SK-N-SH (cell line): Measurements from ENCODE around the gene EHBP1L1. TPM values are rescaled to one million over a fixed set of nuclear protein-coding genes. Genes with fewer than 3 reads are reported as not detected.

ENCODE experiments used
- CHD2 ChIP-seq: fragments of 150-350 bp; IDR thresholded peaks from 2 replicates; pipeline ENCODE4 v1.6.1; 2018; ENCODE audit warnings: low read length; ENCODE audit not compliant: partially characterized antibody
- FOSL2 ChIP-seq: IDR thresholded peaks from 2 replicates; pipeline ENCODE4 v1.4.0; 2012; ENCODE audit warnings: low read depth, mild to moderate bottlenecking, moderate library complexity, borderline replicate concordance
- GABPA ChIP-seq: IDR thresholded peaks from 2 replicates; pipeline ENCODE4 v1.4.0; 2012; ENCODE audit warnings: low read depth, mild to moderate bottlenecking
- JUND ChIP-seq: IDR thresholded peaks from 2 replicates; pipeline ENCODE4 v1.4.0; 2012
- MXI1 ChIP-seq: IDR thresholded peaks from 2 replicates; pipeline ENCODE4 v1.6.1; 2012; ENCODE audit warnings: mild to moderate bottlenecking, low read depth, low read length, improper control_type of control experiment
- NFIC ChIP-seq: IDR thresholded peaks from 2 replicates; pipeline ENCODE4 v1.4.0; 2012; ENCODE audit warnings: borderline replicate concordance
- NRF1 ChIP-seq: IDR thresholded peaks from 2 replicates; pipeline ENCODE4 v1.6.1; 2012; ENCODE audit warnings: low read depth, mild to moderate bottlenecking, low read length
- POLR2AphosphoS5 ChIP-seq: IDR thresholded peaks from 2 replicates; pipeline ENCODE4 v1.6.1; 2012; ENCODE audit warnings: low read depth, low read length
- RAD21 ChIP-seq: IDR thresholded peaks from 2 replicates; pipeline ENCODE4 v1.6.1; 2012; ENCODE audit warnings: mild to moderate bottlenecking, low read length
- RCOR1 ChIP-seq: fragments of 150-350 bp; IDR thresholded peaks from 2 replicates; pipeline ENCODE4 v1.6.1; 2017; ENCODE audit warnings: antibody characterized with exemption, low read length
- RFX5 ChIP-seq: IDR thresholded peaks from 2 replicates; pipeline ENCODE4 v1.6.1; 2012; ENCODE audit warnings: mild to moderate bottlenecking, improper control_type of control experiment, low read length
- SIN3A ChIP-seq: IDR thresholded peaks from 2 replicates; pipeline ENCODE4 v1.6.1; 2012; ENCODE audit warnings: low read depth, mild to moderate bottlenecking, low read length, moderate library complexity, borderline replicate concordance
- TEAD4 ChIP-seq: IDR thresholded peaks from 2 replicates; pipeline ENCODE4 v1.4.0; 2012; ENCODE audit warnings: mild to moderate bottlenecking, borderline replicate concordance; ENCODE audit not compliant: insufficient read depth
- YY1 ChIP-seq: IDR thresholded peaks from 2 replicates; pipeline ENCODE4 v1.4.0; 2012; ENCODE audit warnings: low read depth, mild to moderate bottlenecking
- polyA plus RNA-seq, 3 experiments: library from polyadenylated mRNA; depleted of rRNA; stranded (reverse); fragments of >200 nt; gene quantifications; 2 replicates each; pipeline ENCODE4 v1.2.3, GENCODE V29; 2012
- TF ChIP-seq, protein P1 (sequence below): IDR thresholded peaks from 2 replicates; pipeline ENCODE4 v1.4.0; 2012; ENCODE audit warnings: low read depth, borderline replicate concordance
- TF ChIP-seq, protein P2 (sequence below): fragments of 200-600 bp; sonication (generic); IDR thresholded peaks from 2 replicates; pipeline ENCODE4 v1.6.1; 2017; ENCODE audit warnings: antibody characterized with exemption, mild to moderate bottlenecking, moderate library complexity
- TF ChIP-seq, protein P3 (sequence below): fragments of 150-350 bp; IDR thresholded peaks from 2 replicates; pipeline ENCODE4 v1.6.1; 2017; ENCODE audit warnings: antibody characterized with exemption, low read length, low read depth, borderline replicate concordance
- TF ChIP-seq, protein P4 (sequence below): fragments of 150-350 bp; IDR thresholded peaks from 2 replicates; pipeline ENCODE4 v1.6.1; 2016; ENCODE audit warnings: mild to moderate bottlenecking, low read depth, low read length
- TF ChIP-seq, protein P5 (sequence below): IDR thresholded peaks from 2 replicates; pipeline ENCODE4 v1.4.0; 2012; ENCODE audit warnings: low read depth
- TF ChIP-seq, protein P6 (sequence below): IDR thresholded peaks from 2 replicates; pipeline ENCODE4 v1.4.0; 2012; ENCODE audit warnings: low read depth, borderline replicate concordance

The EHBP1L1 gene
- polyA plus RNA-seq, 1 of the 3 experiments (the other 2 are of a cell fraction) = 48.7 TPM

DNA sequence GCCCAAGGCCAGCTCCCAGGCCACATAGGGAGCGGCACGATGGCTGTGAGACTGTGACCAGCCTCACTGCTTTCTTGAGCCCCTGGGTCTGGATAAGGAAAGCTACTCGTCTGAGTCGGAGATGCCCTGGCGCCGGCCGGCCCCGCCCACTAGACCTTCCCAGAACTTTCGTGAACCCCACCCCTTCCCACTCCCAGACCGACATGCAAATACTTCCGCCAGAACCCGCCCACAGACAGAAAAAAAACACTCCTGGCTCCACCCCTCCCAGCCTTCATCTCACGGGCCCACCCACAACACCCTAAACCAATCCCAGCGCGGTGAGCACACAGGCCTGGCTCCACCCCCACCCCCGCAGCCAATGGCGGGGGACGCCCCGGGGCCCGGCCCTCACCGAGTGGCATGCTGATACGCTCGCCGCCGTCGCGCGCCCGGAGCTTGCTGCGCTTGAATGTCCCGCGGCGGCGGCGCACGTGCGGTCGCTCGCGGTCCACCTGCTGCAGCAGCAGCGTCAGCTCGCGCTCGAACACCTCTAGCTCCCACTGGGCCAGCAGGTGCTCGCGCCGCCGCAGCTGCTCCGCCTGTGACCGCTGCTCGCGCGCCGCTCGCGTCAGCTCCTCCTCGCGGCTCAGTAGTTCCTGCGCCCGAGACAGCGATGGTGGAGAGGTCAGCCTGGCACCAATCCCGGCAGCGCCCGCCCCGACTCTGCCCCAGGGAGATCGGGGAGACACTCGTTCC lies 31.2 kb downstream of the EHBP1L1 start (continued):
- TF ChIP-seq, protein P1, sequence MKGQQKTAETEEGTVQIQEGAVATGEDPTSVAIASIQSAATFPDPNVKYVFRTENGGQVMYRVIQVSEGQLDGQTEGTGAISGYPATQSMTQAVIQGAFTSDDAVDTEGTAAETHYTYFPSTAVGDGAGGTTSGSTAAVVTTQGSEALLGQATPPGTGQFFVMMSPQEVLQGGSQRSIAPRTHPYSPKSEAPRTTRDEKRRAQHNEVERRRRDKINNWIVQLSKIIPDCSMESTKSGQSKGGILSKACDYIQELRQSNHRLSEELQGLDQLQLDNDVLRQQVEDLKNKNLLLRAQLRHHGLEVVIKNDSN = no peak
- peak; percentile 77; the same call in 1 of the 2 replicates for TF ChIP-seq SIN3A
- TF ChIP-seq, protein P2, sequence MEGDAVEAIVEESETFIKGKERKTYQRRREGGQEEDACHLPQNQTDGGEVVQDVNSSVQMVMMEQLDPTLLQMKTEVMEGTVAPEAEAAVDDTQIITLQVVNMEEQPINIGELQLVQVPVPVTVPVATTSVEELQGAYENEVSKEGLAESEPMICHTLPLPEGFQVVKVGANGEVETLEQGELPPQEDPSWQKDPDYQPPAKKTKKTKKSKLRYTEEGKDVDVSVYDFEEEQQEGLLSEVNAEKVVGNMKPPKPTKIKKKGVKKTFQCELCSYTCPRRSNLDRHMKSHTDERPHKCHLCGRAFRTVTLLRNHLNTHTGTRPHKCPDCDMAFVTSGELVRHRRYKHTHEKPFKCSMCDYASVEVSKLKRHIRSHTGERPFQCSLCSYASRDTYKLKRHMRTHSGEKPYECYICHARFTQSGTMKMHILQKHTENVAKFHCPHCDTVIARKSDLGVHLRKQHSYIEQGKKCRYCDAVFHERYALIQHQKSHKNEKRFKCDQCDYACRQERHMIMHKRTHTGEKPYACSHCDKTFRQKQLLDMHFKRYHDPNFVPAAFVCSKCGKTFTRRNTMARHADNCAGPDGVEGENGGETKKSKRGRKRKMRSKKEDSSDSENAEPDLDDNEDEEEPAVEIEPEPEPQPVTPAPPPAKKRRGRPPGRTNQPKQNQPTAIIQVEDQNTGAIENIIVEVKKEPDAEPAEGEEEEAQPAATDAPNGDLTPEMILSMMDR = no peak
- no peak for TF ChIP-seq GABPA
- TF ChIP-seq, protein P3, sequence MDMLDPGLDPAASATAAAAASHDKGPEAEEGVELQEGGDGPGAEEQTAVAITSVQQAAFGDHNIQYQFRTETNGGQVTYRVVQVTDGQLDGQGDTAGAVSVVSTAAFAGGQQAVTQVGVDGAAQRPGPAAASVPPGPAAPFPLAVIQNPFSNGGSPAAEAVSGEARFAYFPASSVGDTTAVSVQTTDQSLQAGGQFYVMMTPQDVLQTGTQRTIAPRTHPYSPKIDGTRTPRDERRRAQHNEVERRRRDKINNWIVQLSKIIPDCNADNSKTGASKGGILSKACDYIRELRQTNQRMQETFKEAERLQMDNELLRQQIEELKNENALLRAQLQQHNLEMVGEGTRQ = no peak
- no peak for TF ChIP-seq TEAD4
- TF ChIP-seq RCOR1 = no peak
- TF ChIP-seq FOSL2 = no peak
- TF ChIP-seq, protein P4, sequence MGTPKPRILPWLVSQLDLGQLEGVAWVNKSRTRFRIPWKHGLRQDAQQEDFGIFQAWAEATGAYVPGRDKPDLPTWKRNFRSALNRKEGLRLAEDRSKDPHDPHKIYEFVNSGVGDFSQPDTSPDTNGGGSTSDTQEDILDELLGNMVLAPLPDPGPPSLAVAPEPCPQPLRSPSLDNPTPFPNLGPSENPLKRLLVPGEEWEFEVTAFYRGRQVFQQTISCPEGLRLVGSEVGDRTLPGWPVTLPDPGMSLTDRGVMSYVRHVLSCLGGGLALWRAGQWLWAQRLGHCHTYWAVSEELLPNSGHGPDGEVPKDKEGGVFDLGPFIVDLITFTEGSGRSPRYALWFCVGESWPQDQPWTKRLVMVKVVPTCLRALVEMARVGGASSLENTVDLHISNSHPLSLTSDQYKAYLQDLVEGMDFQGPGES = peak; percentile 30; the same call in 1 of the 2 replicates
- TF ChIP-seq NRF1 = 0 out of 2 replicates have a peak, but pooled peaks have one; percentile 16
- no peak for TF ChIP-seq RAD21
- TF ChIP-seq, protein P5, sequence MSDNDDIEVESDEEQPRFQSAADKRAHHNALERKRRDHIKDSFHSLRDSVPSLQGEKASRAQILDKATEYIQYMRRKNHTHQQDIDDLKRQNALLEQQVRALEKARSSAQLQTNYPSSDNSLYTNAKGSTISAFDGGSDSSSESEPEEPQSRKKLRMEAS = peak; percentile 94
- no peak for TF ChIP-seq NFIC
- TF ChIP-seq YY1 = no peak
- TF ChIP-seq JUND = no peak
- 0 out of 2 replicates have a peak, but pooled peaks have one; percentile 31 for TF ChIP-seq RFX5
- TF ChIP-seq, protein P6, sequence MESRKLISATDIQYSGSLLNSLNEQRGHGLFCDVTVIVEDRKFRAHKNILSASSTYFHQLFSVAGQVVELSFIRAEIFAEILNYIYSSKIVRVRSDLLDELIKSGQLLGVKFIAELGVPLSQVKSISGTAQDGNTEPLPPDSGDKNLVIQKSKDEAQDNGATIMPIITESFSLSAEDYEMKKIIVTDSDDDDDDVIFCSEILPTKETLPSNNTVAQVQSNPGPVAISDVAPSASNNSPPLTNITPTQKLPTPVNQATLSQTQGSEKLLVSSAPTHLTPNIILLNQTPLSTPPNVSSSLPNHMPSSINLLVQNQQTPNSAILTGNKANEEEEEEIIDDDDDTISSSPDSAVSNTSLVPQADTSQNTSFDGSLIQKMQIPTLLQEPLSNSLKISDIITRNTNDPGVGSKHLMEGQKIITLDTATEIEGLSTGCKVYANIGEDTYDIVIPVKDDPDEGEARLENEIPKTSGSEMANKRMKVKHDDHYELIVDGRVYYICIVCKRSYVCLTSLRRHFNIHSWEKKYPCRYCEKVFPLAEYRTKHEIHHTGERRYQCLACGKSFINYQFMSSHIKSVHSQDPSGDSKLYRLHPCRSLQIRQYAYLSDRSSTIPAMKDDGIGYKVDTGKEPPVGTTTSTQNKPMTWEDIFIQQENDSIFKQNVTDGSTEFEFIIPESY = no peak
- TF ChIP-seq CHD2 = no peak
- TF ChIP-seq MXI1 = peak; percentile 100
- no peak for TF ChIP-seq POLR2AphosphoS5
